Suprapubic skin (tissue), 4 donors: ENCODE results near the gene LUC7L. TPM values are rescaled to one million over a fixed set of nuclear protein-coding genes. Genes with fewer than 3 reads are reported as not detected.

Experiments
- DNase-seq, 2 donors: peaks; one replicate each; pipeline ENCODE4 v3.0.0-alpha.2; 2019; ENCODE audit warnings: low spot score in 2 of 2
- H3K27ac ChIP-seq: fragments of 200-600 bp; sonication (generic); one replicate; pipeline ENCODE4 v1.5.1; 2019
- H3K27me3 ChIP-seq: fragments of 200-600 bp; sonication (generic); one replicate; pipeline ENCODE4 v1.5.1; 2019
- H3K36me3 ChIP-seq: fragments of 200-600 bp; sonication (generic); one replicate; pipeline ENCODE4 v1.5.1; 2019
- H3K4me1 ChIP-seq: fragments of 200-600 bp; sonication (generic); one replicate; pipeline ENCODE4 v1.5.1; 2019
- H3K4me3 ChIP-seq: fragments of 200-600 bp; sonication (generic); one replicate; pipeline ENCODE4 v1.5.1; 2019; ENCODE audit warnings: mild to moderate bottlenecking
- H3K9me3 ChIP-seq: fragments of 200-600 bp; sonication (generic); one replicate; pipeline ENCODE4 v1.5.1; 2019
- EP300 ChIP-seq: sonication (generic); formaldehyde crosslinking; IDR thresholded peaks from one replicate; pipeline ENCODE4 v1.6.1; 2017; ENCODE audit warnings: antibody characterized with exemption
- POLR2A ChIP-seq, 2 donors: fragments of 450-650 bp; IDR thresholded peaks; one replicate each; pipeline ENCODE4 v1.6.1; 2017; ENCODE audit warnings: antibody characterized with exemption in 2 of 2, mild to moderate bottlenecking in 2 of 2, moderate library complexity in 2 of 2
- POLR2AphosphoS5 ChIP-seq, 3 donors: sonication (generic); formaldehyde crosslinking; IDR thresholded peaks; one replicate each; pipeline ENCODE4 v1.6.1; 2017; ENCODE audit warnings: antibody characterized with exemption in 3 of 3
- WGBS: methylation state at CpG from one replicate; pipeline ENCODE4 v1.1.5; 2018; 5-methylcytosine and 5-hydroxymethylcytosine counted together
- total RNA-seq, 4 donors: library from RNA; depleted of rRNA; stranded (reverse); fragments of >200 nt; gene quantifications; one replicate each; pipeline ENCODE4 v1.1.0, GENCODE V29; 2016
- TF ChIP-seq, protein P1 (sequence below), 2 donors: fragments of 200-600 bp in 1 of 2; fragments of 450-650 bp in 1 of 2; sonication (generic) in 1 of 2; IDR thresholded peaks; one replicate each; pipeline ENCODE4 v1.5.1; 2016 to 2019; ENCODE audit warnings: antibody characterized with exemption in 2 of 2, mild to moderate bottlenecking in 1 of 2, moderate library complexity in 1 of 2

The LUC7L gene
- total RNA-seq, 4 donors from 2014 or later, result 47.6 to 206 (median 59.5) TPM

DNA sequence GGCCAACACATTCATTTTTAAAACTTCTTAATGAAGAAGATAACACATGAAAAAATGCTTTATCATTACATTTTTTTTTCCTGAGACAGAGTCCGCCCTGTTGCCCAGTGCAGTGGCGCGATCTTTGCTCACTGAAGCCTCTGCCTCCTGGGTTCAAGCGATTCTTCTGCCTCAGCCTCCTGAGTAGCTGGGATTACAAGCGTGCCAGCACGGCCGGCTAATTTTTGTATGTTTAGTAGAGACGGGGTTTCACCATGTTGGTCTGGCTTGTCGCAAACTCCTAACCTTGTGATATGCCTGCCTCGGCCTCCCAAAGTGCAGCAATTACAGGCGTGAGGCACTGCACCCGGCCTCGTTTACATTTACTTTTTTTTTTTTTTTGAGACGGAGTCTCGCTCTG, 35.8 kb downstream of the LUC7L start:
- H3K4me3 ChIP-seq, result no peak overlapping the region
- DNase-seq, result no peak
- H3K27ac ChIP-seq, result no peak overlapping the region
- no peaks in the 10 kb centered on the region for H3K4me1 ChIP-seq
- 94% methylated on average over 15 of the region's 15 CpGs for WGBS
- TF ChIP-seq POLR2AphosphoS5 (IDR thresholded peaks at IDR 0.05) (no peak), EP300 (no peak), POLR2A (IDR thresholded peaks at IDR 0.05) (no peak)
- TF ChIP-seq, protein P1, sequence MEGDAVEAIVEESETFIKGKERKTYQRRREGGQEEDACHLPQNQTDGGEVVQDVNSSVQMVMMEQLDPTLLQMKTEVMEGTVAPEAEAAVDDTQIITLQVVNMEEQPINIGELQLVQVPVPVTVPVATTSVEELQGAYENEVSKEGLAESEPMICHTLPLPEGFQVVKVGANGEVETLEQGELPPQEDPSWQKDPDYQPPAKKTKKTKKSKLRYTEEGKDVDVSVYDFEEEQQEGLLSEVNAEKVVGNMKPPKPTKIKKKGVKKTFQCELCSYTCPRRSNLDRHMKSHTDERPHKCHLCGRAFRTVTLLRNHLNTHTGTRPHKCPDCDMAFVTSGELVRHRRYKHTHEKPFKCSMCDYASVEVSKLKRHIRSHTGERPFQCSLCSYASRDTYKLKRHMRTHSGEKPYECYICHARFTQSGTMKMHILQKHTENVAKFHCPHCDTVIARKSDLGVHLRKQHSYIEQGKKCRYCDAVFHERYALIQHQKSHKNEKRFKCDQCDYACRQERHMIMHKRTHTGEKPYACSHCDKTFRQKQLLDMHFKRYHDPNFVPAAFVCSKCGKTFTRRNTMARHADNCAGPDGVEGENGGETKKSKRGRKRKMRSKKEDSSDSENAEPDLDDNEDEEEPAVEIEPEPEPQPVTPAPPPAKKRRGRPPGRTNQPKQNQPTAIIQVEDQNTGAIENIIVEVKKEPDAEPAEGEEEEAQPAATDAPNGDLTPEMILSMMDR (IDR thresholded peaks at IDR 0.05), result no peak
- H3K27me3 ChIP-seq, result no peaks in the 10 kb centered on the region
- peaks cover 100% of the 10 kb centered on the region for H3K36me3 ChIP-seq
- no peaks in the 10 kb centered on the region for H3K9me3 ChIP-seq

DNA sequence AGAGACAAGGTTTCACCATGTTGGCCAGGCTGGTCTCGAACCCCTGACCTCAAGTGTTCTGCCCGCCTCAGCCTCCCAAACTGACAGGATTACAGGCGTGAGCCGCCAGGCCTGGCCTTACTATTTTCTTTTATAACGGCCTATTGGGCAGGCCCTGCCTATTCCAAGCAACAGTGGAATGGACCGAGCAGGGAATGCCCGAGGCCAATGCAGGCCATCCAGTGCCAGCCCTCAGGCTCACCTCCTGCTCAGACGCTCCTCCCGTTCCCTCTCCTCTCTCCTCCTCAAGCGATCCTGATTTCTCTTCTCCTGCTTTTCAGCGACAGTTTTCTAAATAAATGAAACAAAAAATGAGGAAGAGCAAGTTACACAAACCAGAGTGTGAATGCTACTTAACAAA, 36.6 kb downstream of the LUC7L start:
- Histone ChIP-seq H3K4me1 (no peaks in the 10 kb centered on the region), H3K4me3 (no peak overlapping the region), H3K27me3 (no peaks in the 10 kb centered on the region), H3K27ac (no peak overlapping the region), H3K9me3 (no peaks in the 10 kb centered on the region), H3K36me3 (peaks cover 98% of the 10 kb centered on the region)
- TF ChIP-seq EP300 (no peak), POLR2AphosphoS5 (IDR thresholded peaks at IDR 0.05) (no peak), POLR2A (IDR thresholded peaks at IDR 0.05) (no peak)
- TF ChIP-seq, protein P1 (IDR thresholded peaks at IDR 0.05), result no peak
- WGBS, result 90% methylated on average over 11 of the region's 11 CpGs
- no peak for DNase-seq

DNA sequence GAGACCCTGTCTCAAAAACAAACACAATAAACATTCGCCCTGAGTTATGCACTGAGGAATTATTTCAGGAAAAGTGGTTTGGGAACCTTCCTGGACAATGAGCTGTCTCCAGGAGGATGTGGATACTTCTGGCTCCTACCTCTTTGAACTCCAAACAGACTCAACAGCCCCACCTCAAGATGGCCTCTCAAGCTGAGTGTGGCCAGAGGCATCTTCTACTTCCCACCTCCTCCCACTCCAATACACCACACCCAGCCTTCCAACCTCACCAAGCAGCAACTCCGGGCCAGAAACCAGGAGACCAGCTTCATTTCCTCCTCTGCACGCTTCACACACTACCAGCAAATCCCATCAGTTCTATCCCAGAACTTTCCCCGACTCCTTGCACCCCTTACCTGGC, 37.4 kb downstream of the LUC7L start:
- Histone ChIP-seq H3K36me3 (peaks cover 96% of the 10 kb centered on the region), H3K9me3 (no peaks in the 10 kb centered on the region), H3K4me3 (no peak overlapping the region), H3K27me3 (no peaks in the 10 kb centered on the region), H3K27ac (no peak overlapping the region), H3K4me1 (no peaks in the 10 kb centered on the region)
- no peak for DNase-seq
- WGBS, result 83% methylated on average over 4 of the region's 4 CpGs
- no peak for TF ChIP-seq EP300
- TF ChIP-seq POLR2AphosphoS5 (IDR thresholded peaks at IDR 0.05), result no peak
- no peak for TF ChIP-seq POLR2A (IDR thresholded peaks at IDR 0.05)
- TF ChIP-seq, protein P1 (IDR thresholded peaks at IDR 0.05), result no peak

- Histone ChIP-seq H3K4me3 (no peak overlapping the region), H3K9me3 (no peaks in the 10 kb centered on the region), H3K4me1 (no peaks in the 10 kb centered on the region), H3K36me3 (peaks cover 74% of the 10 kb centered on the region), H3K27me3 (no peaks in the 10 kb centered on the region), H3K27ac (no peak overlapping the region)
- TF ChIP-seq POLR2A (IDR thresholded peaks at IDR 0.05), result no peak
- TF ChIP-seq POLR2AphosphoS5 (IDR thresholded peaks at IDR 0.05), result no peak
- TF ChIP-seq, protein P1 (IDR thresholded peaks at IDR 0.05), result no peak
- no peak for TF ChIP-seq EP300
- 92% methylated on average over 30 of the region's 34 CpGs for WGBS
- no peak for DNase-seq
Measured at GRCh38 chr16:189604-190186, 39.6 kb downstream of the LUC7L start.

GRCh38 chr16:188674-189073, 40.6 kb downstream of the LUC7L start:
- Histone ChIP-seq H3K27me3 (no peaks in the 10 kb centered on the region), H3K9me3 (no peaks in the 10 kb centered on the region), H3K4me1 (no peaks in the 10 kb centered on the region), H3K4me3 (no peak overlapping the region), H3K36me3 (peaks cover 64% of the 10 kb centered on the region), H3K27ac (no peak overlapping the region)
- DNase-seq, result no peak
- TF ChIP-seq, protein P1 (IDR thresholded peaks at IDR 0.05), result no peak
- TF ChIP-seq POLR2AphosphoS5 (IDR thresholded peaks at IDR 0.05) (no peak), EP300 (no peak), POLR2A (IDR thresholded peaks at IDR 0.05) (no peak)
- 82% methylated on average over 8 of the region's 8 CpGs for WGBS
